ENCODE data around the gene RNF212.

DNA sequence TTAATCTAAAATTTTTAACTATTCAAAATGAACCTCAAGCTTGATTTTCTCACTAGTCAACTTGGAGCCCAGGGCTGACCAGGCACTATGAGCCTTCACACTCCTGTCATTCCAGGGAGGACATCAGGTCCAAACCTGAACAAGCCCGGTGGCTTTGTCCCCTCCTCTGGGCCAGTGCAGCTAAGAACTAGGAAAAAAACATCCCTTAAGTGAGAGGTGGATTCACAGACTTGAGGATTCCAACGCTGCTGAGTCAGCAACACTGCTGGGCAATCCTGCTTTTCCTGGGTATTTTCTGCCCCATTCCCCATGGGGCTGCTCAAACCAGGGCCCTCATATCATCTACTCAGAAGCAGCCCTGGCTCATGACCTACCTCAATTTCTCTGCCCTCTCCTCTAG is 4.0 kb downstream of the RNF212 start:
- TF ChIP-seq POLR2AphosphoS5 (IDR thresholded peaks at IDR 0.05; ENCODE audit: borderline replicate concordance, low read depth, low read length): no peak
- TF ChIP-seq EZH2 (IDR thresholded peaks at IDR 0.05): no peak
- no peak for TF ChIP-seq FOXP2 (optimal IDR thresholded peaks at IDR 0.05; ENCODE audit: control extremely low read depth, extremely low read length, insufficient read depth)

Measured in SK-N-MC (cell line).